AG09319 (cell line): ENCODE measurements around the gene GINM1.

Experiments
- DNase-seq: peaks from one replicate; pipeline ENCODE4 v3.0.0-alpha.2; 2010; ENCODE audit warnings: low read depth; ENCODE audit errors: extremely low read depth
- TF ChIP-seq, protein P1 (sequence below): IDR thresholded peaks from 2 replicates; pipeline ENCODE4 v1.5.1; 2011; ENCODE audit warnings: low read depth, mild to moderate bottlenecking, inconsistent platforms, low read length, moderate library complexity

The GINM1 gene, protein sequence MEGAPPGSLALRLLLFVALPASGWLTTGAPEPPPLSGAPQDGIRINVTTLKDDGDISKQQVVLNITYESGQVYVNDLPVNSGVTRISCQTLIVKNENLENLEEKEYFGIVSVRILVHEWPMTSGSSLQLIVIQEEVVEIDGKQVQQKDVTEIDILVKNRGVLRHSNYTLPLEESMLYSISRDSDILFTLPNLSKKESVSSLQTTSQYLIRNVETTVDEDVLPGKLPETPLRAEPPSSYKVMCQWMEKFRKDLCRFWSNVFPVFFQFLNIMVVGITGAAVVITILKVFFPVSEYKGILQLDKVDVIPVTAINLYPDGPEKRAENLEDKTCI

DNA sequence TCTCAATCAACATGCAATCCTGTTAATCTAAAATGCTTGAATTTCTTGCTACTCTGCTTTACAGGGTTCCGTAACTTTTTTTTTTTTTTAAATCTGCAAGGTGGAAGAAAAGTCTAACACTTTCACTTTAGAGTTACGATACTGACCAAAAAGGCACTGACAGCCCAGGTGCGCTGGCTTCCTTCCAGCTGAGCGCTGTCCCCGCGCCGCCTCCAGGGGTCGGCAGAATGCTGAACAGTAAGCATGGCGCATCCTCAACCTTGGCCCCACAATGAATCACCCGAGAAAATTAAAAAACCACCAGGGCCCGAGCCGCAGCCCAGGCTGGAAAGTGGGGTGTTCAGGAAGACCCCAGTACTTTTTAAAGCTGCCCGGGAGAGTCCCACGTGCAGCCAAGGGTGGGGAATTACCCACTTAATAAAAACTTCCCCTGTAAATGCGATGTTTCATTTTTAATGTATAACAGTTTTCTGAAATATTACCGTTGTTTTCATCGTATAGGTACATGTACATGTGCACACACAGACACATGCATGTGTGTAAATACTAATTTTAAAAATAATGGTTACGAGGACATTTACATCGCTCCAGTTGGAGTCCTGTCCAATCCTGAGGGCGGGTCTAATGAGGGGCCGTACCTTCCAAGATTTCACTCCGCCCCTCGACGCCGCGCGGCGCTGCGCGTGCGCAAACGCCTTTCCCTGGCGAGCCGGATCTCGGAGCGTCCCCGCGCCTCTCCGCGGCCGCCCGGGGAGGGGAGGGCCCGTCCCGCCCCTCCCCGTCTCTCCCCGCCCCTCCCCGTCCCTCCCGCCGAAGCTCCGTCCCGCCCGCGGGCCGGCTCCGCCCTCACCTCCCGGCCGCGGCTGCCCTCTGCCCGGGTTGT is at the start of gene GINM1:
Gene GINM1, plus strand, starts transcription at position 849 of the 883 bp plus-strand sequence. CDS start 40 bp downstream, outside the sequence.
- DNase-seq: peak; percentile 83
- TF ChIP-seq, protein P1, sequence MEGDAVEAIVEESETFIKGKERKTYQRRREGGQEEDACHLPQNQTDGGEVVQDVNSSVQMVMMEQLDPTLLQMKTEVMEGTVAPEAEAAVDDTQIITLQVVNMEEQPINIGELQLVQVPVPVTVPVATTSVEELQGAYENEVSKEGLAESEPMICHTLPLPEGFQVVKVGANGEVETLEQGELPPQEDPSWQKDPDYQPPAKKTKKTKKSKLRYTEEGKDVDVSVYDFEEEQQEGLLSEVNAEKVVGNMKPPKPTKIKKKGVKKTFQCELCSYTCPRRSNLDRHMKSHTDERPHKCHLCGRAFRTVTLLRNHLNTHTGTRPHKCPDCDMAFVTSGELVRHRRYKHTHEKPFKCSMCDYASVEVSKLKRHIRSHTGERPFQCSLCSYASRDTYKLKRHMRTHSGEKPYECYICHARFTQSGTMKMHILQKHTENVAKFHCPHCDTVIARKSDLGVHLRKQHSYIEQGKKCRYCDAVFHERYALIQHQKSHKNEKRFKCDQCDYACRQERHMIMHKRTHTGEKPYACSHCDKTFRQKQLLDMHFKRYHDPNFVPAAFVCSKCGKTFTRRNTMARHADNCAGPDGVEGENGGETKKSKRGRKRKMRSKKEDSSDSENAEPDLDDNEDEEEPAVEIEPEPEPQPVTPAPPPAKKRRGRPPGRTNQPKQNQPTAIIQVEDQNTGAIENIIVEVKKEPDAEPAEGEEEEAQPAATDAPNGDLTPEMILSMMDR: peak; percentile 68

DNA sequence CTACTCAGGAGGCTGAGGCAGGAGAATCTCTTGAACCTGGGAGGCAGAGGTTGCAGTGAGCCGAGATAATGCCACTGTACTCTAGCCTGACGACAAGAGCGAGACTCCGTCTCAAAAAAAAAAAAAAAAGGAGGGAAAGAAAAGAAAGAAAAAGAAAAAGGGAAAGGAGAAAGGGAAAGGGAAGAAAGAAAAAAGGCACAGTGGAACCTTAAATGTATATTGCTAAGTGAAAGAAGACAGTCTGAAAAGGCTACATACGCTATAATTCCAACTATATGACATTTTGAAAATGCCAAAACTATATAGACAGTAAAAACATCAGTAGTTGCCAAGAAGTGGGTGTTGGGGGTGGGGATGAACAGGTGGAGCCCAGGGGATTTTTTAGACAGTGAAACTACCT is 36.5 kb upstream of the GINM1 start:
- TF ChIP-seq, protein P1: no peak

DNA sequence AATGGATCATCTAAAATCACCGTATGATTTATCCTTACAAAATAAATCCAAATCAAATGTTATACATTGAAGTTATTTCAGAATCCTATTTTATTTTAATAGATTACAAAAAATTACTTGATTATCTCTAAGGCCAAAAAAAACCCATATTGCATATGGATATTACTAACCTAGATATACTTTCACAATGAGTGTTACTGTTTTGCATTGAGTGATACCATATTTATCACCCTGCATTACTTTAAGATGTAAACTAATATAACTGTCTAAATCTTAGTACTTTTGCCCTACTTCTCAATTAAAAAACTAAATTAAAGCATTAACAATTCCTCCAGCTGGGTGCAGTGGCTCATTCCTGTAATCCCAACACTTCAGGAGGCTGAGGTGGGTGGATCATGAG is 31.4 kb upstream of the GINM1 start:
- no peak for DNase-seq
- TF ChIP-seq, protein P1: no peak

More for the DNA sequence above, 36.5 kb upstream of the GINM1 start:
- no peak for DNase-seq

DNA sequence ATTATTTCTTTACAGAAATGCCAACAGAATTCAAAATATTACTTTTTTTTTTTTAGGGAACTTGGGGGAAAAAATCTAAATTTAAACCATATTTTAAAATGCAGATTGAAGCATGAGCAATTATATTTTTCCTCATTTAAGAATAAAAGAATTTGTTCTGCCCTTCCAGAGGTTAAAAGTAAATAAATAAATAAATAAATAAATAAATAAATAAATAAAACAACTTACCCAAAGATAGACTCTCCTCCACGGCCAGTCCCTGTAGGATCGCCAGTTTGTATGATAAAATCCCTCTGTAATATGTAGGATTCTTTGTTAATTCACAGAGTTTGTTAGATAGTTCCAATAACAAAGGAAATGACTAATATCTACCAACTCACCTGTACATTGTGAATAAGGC is 25.0 kb upstream of the GINM1 start:
- TF ChIP-seq, protein P1: no peak
- DNase-seq: no peak

DNA sequence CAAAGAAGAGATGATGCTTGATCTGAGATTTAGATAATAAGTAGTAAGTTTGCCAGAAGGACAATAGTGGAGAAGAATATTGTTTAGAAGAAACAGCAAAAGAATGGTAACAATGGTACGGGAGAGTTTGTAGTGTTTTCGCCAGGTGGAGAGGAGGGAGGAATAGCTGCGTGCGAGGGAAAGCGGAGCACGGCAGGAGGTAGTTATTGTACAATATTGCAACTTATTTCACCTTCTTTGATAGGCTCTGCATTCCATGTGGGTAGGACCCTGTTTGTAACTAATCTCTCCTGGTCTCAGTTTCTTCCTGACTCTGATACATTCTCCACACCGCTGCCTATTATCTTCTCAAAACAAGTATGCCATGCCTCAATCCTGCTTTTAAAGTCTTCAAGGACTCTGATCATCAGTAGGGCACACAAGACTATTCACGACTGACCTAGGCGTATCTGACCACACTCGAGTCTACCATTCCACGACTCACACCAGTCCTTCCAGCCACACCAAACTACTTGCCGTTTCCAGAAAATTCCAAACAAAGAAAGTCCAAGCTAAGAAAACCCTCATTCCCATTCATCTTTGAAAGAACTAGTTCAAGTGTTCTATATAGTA is 21.4 kb upstream of the GINM1 start:
- TF ChIP-seq, protein P1: no peak
- DNase-seq: no peak

DNA sequence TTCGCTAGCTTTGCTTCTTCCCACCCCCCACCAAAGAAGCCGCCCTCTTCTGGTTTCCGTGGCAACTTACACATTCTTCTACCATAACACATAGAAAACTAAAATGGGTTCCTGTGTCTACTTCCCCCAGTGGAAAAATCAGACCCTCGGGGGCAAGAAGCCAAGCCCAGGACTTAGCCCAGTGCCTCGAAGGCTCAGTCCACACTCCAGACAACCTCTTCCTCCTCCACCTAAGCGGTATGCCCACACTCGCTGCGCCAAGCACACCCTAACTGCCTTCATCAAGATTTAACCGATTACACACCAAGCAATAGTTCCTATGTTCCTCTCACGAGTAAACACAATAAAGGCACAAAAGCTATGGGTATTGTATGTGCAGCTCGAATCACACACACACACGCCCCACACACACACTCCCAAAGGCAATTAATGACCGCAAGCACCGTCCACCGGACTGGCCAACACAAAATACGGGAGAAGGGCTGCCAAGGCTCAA is 20.9 kb upstream of the GINM1 start:
- DNase-seq: no peak
- TF ChIP-seq, protein P1: no peak; the same call in 1 of the 2 replicates
